GM12801 (cell line): ENCODE data around the gene RNF20.

Experiments used
- TF ChIP-seq, protein P1 (sequence below): IDR thresholded peaks from one replicate; pipeline ENCODE4 v1.5.1; 2011; ENCODE audit warnings: control low read depth; ENCODE audit not compliant: insufficient read length; ENCODE audit errors: extremely low read depth

The RNF20 gene

DNA sequence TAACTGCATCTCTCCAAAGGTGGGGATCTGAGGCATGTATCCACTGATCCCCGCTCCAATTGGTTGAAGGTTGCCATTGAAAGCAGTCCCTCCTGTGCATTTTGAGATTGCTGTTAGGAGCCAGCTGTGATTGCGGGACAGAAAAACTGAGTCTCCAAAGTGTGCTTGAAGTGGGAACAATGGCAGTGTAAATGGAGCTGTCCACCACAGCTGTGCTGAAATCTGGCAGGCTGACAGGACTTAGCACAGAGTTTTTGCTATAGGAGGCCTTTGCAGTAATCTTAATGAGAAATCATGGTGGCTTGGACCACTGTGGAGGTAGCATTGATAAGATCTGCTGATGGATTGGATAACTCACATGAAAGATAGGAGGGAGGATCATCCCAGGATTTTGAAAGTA, 3.3 kb downstream of the RNF20 start:
- TF ChIP-seq, protein P1, sequence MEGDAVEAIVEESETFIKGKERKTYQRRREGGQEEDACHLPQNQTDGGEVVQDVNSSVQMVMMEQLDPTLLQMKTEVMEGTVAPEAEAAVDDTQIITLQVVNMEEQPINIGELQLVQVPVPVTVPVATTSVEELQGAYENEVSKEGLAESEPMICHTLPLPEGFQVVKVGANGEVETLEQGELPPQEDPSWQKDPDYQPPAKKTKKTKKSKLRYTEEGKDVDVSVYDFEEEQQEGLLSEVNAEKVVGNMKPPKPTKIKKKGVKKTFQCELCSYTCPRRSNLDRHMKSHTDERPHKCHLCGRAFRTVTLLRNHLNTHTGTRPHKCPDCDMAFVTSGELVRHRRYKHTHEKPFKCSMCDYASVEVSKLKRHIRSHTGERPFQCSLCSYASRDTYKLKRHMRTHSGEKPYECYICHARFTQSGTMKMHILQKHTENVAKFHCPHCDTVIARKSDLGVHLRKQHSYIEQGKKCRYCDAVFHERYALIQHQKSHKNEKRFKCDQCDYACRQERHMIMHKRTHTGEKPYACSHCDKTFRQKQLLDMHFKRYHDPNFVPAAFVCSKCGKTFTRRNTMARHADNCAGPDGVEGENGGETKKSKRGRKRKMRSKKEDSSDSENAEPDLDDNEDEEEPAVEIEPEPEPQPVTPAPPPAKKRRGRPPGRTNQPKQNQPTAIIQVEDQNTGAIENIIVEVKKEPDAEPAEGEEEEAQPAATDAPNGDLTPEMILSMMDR: no peak

DNA sequence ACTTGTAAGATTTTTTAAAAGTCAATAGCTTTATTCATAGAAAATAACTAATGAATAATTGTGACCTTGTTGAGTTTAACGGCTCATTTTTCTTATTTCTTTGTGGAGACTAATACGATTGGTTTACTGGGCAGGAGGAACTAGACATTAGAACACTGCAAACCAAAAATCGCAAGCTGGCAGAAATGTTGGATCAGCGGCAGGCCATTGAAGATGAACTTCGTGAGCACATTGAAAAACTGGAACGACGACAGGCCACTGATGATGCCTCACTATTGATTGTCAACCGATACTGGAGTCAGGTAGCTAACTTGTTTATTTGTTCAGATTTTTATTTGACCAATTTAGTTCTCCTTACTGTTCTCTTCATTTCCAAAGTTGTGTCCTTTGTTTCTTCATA, 6.4 kb downstream of the RNF20 start:
- TF ChIP-seq, protein P1: no peak

DNA sequence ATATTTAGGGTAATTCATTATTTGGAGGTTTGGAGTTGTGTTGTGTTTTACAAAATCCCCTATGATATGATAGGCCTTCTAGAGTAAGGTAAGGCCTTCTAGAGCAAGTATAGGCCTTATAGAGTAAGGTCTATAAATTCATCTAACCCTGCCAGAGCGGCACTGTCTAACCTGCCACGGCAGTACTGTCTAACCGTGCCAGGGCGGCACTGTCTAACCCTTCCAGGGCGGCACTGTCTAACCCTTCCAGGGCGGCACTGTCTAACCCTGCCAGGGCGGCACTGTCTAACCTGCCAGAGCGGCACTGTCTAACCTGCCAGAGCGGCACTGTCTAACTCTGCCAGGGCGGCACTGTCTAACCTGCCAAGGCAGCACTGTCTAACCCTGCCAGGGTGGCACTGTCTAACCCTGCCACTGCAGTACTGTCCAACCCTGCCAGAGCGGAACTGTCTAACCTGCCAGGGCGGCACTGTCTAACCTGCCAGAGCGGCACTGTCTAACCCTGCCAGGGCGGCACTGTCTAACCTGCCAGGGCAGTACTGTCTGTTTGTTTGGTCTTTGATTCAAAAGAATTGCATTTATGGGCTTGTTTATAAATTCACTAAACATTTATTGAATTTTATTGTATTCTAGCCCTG, 9.6 kb downstream of the RNF20 start:
- TF ChIP-seq, protein P1: no peak

DNA sequence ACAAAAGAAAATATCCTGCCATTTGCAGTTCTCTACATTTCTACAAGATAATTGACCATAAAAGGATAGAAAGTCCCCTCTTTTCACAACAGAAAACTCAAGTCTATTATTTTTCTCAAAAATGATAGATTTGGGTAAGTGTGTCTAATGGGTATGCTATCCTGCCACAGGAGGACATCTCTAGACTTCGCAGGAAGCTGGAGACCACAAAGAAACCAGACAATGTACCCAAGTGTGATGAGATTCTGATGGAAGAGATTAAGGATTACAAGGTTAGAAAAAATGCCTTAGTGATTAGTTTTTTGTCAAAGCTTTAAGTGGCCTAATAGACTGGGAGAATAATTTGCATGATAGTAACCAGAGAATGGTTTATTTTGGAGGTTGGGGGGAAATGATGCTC, 28.1 kb downstream of the RNF20 start:
- TF ChIP-seq, protein P1: no peak

DNA sequence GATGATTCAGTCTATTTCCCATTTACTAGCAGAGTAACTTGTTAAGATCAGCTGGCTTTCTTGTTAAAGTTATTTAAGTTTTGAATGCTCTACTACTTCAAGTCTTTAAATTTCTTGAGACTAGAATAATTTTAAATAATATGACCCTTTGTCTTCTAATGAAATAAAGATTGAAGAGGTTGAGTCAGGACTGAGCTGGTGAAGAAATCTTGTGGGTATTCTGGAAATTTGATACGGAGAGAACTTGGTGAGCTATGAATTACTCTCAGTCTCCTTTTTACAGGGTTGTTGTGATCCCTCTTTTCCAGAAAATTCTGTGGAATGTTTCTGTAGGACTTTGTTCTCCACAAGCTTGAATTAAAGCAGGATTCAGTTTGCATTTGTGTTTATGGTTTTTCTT, 29.3 kb downstream of the RNF20 start:
- TF ChIP-seq, protein P1: no peak

DNA sequence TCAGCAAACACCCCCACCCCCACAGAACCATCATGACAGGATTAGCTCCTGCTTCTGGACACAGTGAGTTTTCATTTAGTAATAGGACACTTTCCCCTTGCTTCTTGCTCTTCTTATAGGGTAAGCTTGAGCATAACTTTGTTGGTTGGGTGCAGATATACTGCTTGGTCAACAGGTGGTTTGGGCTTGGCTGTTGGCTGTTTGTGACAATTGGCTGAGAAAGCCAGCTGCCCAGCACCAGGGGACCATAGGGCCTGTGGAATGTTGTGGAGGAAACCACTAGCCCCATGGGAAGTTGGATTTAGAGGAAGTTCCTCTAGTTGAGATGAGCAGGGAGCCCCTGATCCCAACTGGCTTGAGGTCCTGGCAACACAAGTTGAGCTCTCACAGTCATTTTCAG, 30.6 kb downstream of the RNF20 start:
- TF ChIP-seq, protein P1: no peak

DNA sequence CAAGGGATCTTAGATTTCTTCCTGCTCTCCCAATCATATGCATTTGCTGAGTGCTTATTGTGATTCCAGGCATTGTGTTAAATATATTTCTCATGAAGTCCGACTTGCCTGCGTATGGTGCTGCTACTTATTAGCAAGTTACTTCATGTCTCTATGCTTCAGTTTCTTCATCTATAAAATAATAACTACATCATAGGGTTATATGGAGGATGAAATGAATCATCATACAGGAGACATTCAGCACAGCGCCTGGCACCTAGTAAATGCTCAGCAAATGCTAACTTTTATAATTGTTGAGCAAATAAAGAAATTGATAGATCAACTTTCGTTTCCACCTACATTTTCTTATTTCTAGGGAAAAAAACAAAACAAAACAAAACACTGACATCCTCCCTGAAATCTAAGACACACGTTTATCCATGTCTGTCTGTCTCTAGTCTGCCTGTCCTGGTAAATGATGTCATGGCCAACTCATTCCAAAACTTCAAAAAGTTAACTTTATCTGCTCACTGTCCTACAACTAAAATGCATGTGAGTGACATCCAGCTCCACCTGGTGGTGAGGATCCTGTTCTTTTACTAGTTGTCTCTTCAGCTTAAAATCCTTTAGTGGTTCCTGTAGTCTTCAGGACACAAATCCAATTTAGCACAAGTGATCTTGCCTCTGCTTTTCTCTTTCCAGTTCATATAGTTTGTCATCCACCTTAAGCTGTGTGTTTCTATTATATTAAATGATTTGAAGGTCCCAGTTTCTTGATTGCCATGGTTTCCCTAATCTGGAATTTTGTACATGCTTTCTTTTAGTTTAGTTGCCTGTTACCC, 33.5 kb downstream of the RNF20 start:
- TF ChIP-seq, protein P1: no peak
